AG04449 (cell line): ENCODE data around the gene EI24.

ENCODE experiments used
- CTCF ChIA-PET: fragments of 350-600 bp; formaldehyde crosslinking; extraction: SDS; loops from one replicate; lab custom pipeline; 2021; ENCODE audit warnings: antibody characterized with exemption; lab: Yijun Ruan, JAX
- POLR2A ChIA-PET: fragments of 400-600, 350-600 bp; formaldehyde crosslinking; extraction: SDS; loops from one replicate; lab custom pipeline; 2020; ENCODE audit warnings: antibody characterized with exemption, inconsistent platforms; lab: Yijun Ruan, JAX
- DNase-seq: peaks from one replicate; pipeline ENCODE4 v3.0.0-alpha.2; 2010; ENCODE audit warnings: low read depth, low spot score
- H3K4me3 ChIP-seq: 2 replicates; pipeline ENCODE4 v1.5.1; 2011; ENCODE audit warnings: low read depth, mild to moderate bottlenecking, control low read depth, low read length
- TF ChIP-seq, protein P1 (sequence below): IDR thresholded peaks from one replicate; pipeline ENCODE4 v1.5.1; 2011; ENCODE audit warnings: mild to moderate bottlenecking, moderate library complexity, low read length, control low read depth, inconsistent platforms; ENCODE audit not compliant: insufficient read depth; ENCODE audit errors: missing control alignments

The EI24 gene

GRCh38 chr11:125586623-125587022 is 17.3 kb downstream of the EI24 start:
- DNase-seq = no peak
- ChIA-PET CTCF (interaction anchor here (0.9 to 2.5 kb wide), 2 partner anchors 8 to 17 kb away, joined by 3 to 8 read pairs; partner anchors contain the start of gene EI24), POLR2A (interaction anchor here (2.4 kb wide), 1 partner anchor 17 kb away, joined by 7 read pairs; the partner anchor contains the start of gene EI24)
- H3K4me3 ChIP-seq = no peak overlapping the region
- TF ChIP-seq, protein P1, sequence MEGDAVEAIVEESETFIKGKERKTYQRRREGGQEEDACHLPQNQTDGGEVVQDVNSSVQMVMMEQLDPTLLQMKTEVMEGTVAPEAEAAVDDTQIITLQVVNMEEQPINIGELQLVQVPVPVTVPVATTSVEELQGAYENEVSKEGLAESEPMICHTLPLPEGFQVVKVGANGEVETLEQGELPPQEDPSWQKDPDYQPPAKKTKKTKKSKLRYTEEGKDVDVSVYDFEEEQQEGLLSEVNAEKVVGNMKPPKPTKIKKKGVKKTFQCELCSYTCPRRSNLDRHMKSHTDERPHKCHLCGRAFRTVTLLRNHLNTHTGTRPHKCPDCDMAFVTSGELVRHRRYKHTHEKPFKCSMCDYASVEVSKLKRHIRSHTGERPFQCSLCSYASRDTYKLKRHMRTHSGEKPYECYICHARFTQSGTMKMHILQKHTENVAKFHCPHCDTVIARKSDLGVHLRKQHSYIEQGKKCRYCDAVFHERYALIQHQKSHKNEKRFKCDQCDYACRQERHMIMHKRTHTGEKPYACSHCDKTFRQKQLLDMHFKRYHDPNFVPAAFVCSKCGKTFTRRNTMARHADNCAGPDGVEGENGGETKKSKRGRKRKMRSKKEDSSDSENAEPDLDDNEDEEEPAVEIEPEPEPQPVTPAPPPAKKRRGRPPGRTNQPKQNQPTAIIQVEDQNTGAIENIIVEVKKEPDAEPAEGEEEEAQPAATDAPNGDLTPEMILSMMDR = no peak

DNA sequence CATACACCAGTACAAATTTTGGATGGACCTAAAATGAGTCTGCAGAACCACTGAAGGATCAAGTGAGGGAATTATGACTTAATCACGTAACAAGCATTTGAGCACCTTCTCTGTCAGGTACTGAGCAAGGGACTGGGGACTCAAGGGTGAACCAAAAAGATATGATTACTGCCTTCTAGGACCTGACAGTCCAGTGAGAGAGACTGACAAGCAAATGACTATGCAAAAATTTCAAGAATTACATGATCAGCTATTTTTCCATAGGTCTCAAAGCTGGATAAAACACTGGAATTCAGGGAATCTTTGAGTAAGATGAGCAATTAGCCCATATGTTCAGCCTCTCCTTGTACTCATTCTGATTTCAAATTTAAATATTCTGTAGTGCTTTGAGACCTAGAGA is 18.2 kb downstream of the EI24 start:
- CTCF ChIA-PET = interaction anchor here (2.5 kb wide), 1 partner anchor 18 kb away, joined by 8 read pairs; the partner anchor contains the start of gene EI24

GRCh38 chr11:125588505-125588904 is 19.2 kb downstream of the EI24 start:
- no peak for DNase-seq
- CTCF ChIA-PET = interaction anchor here (2.5 kb wide), 1 partner anchor 19 kb away, joined by 8 read pairs; the partner anchor contains the start of gene EI24
- H3K4me3 ChIP-seq = no peak overlapping the region
- POLR2A ChIA-PET = no interaction called here
- TF ChIP-seq, protein P1 = no peak

More for the DNA sequence above, 18.2 kb downstream of the EI24 start:
- POLR2A ChIA-PET = interaction anchor here (2.4 kb wide), 1 partner anchor 18 kb away, joined by 7 read pairs; the partner anchor contains the start of gene EI24
- DNase-seq = no peak
- no peak overlapping the region for H3K4me3 ChIP-seq
- TF ChIP-seq, protein P1 = no peak

- DNase-seq = no peak
- ChIA-PET POLR2A (interaction anchor here (1.0 to 1.9 kb wide), 3 partner anchors 22 to 296 kb away, joined by 4 to 15 read pairs (median 6); partner anchors contain the start of genes EI24 and HYLS1), CTCF (interaction anchor here (1.2 kb wide), 2 partner anchors 9 to 283 kb away, joined by 3 read pairs; no protein-coding TSS in a partner anchor)
- TF ChIP-seq, protein P1 = no peak
- peak overlapping the region; percentile 73 for H3K4me3 ChIP-seq
Measured at GRCh38 chr11:125591649-125592304, 22.5 kb downstream of the EI24 start.

DNA sequence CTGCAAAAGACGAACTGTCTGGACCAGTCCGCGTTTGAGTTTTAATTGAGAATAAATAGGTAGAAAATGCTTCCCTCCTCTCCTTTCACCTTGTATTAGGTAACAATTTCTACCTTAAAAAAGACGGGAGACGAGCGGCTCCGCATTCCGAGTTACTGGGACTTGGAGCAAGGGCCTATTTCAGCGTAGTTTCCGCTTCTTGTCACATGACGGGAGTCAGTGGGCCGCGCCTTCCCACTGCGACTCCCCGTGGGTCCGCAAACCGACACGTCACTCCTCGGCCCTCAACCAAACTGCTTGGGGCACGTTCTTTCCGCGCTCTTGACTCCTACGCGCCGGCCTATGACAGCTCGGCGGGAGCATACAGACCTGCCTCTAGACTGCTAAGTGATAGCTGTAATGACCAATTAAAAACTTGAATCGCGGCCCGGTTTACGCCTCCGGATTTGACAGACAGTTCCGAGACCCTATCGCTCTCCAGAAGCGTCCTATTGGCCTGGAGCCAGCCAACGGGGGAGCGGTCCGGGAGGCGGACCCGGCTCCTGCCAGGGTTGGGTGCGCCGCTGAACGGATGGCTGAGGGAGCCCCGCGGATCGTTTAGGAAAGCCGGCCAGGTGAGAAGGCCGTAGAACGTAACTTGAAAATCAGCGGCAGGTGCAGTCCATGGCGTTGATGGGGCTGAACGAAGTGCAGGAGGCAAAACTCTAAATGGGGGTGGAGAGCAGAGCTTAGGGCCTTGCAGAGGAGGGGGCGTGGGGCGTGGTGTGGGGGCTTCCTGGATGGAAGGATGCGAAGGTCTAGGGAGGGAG is 23.2 kb downstream of the EI24 start, which contains the start of gene STT3A:
Gene STT3A (plus strand): TSS at position 548 of the 809 bp plus-strand sequence. CDS start 3,064 bp downstream, outside the sequence.
- H3K4me3 ChIP-seq = peak within 1 kb of the TSS; percentile 99
- ChIA-PET POLR2A (interaction anchor here (1.0 to 1.9 kb wide), 4 partner anchors 23 to 295 kb away, joined by 4 to 15 read pairs (median 5); partner anchors contain the start of genes EI24 and HYLS1), CTCF (interaction anchor here (0.7 to 1.2 kb wide), 3 partner anchors 10 to 90 kb away, joined by 3 read pairs; no protein-coding TSS in a partner anchor)
- DNase-seq = peak; percentile 100
- TF ChIP-seq, protein P1 = no peak
